Loucy (cell line): Measurements from ENCODE around the gene SPRR1A.

Experiments used
- CTCF ChIP-seq: fragments of 200-600 bp; sonication (generic); conservative IDR thresholded peaks from 2 replicates; pipeline ENCODE4 v1.5.1; 2014; ENCODE audit warnings: mild to moderate bottlenecking, antibody characterized with exemption, low read length
- EZH2phosphoT487 ChIP-seq: fragments of 200-600 bp; IDR thresholded peaks from 2 replicates; pipeline ENCODE4 v1.6.1; 2018; ENCODE audit warnings: antibody characterized with exemption, mild to moderate bottlenecking, moderate library complexity, borderline replicate concordance

GRCh38 chr1:152983743-152984142 lies at the start of gene SPRR1A:
- no peak for TF ChIP-seq CTCF
- no peak for TF ChIP-seq EZH2phosphoT487
